Measurements from ENCODE around the gene MRPL2. TPM values are rescaled to one million over a fixed set of nuclear protein-coding genes. Genes with fewer than 3 reads are reported as not detected.

Gene MRPL2
- total RNA-seq, 4 donors from 2014 or later: 19.0 to 37.9 (median 27.3) TPM

GRCh38 chr6:43016176-43016942 lies 42.9 kb downstream of the MRPL2 start:
- DNase-seq (ENCODE audit: low spot score in 2 of 2): no peak
- TF ChIP-seq POLR2A (IDR thresholded peaks at IDR 0.05) (no peak), CTCF (IDR thresholded peaks at IDR 0.05) (no peak)
- WGBS, 2 donors: 68 to 75% methylated on average over 7 of the region's 7 CpGs
- intact Hi-C loops (cut with DNase I; ENCODE audit: low total_unique reads): no loop called here
- no peak overlapping the region for H3K4me3 ChIP-seq (ENCODE audit: low read depth, poor library complexity, severe bottlenecking)

- intact Hi-C loops (cut with DNase I; ENCODE audit: low total_unique reads): no loop called here
- WGBS, 2 donors: 0 to 1% methylated on average over 7 of the region's 7 CpGs
- TF ChIP-seq POLR2A (IDR thresholded peaks at IDR 0.05) (no peak), CTCF (IDR thresholded peaks at IDR 0.05) (no peak)
- H3K4me3 ChIP-seq (ENCODE audit: low read depth, poor library complexity, severe bottlenecking): peak overlapping the region; percentile 45
- DNase-seq (ENCODE audit: low spot score in 2 of 2): no peak
Measured at GRCh38 chr6:43014434-43014909, 44.8 kb downstream of the MRPL2 start.

GRCh38 chr6:43013843-43014433 lies 45.3 kb downstream of the MRPL2 start, which contains the start of the genes KLHDC3 and MEA1:
Gene KLHDC3, plus strand, starts transcription at chr6:43014249. Its CDS starts 2,944 bp downstream, at chr6:43017193.
Gene MEA1, minus strand, starts transcription at chr6:43013946. Its CDS starts 133 bp downstream, at chr6:43013813.
- no peak for TF ChIP-seq CTCF (IDR thresholded peaks at IDR 0.05)
- no peak for TF ChIP-seq POLR2A (IDR thresholded peaks at IDR 0.05)
- peak; percentile 99 to 100 for DNase-seq (ENCODE audit: low spot score in 2 of 2)
- intact Hi-C loops (cut with DNase I; ENCODE audit: low total_unique reads): no loop called here
- peak within 1 kb of the TSS; percentile 54 for H3K4me3 ChIP-seq (ENCODE audit: low read depth, poor library complexity, severe bottlenecking)
- 1 to 2% methylated on average over 33 to 50 of the region's 51 CpGs for WGBS, 2 donors

- 1 to 2% methylated on average over 25 of the region's 25 CpGs for WGBS, 2 donors
- intact Hi-C loops (cut with DNase I; ENCODE audit: low total_unique reads): no loop called here
- DNase-seq (ENCODE audit: low spot score in 2 of 2): no peak
Measured at GRCh38 chr6:43013097-43013842, 46.0 kb downstream of the MRPL2 start.

More at GRCh38 chr6:43013097-43013842, 46.0 kb downstream of the MRPL2 start:
- no peak for TF ChIP-seq POLR2A (IDR thresholded peaks at IDR 0.05)
- no peak for TF ChIP-seq CTCF (IDR thresholded peaks at IDR 0.05)
- H3K4me3 ChIP-seq (ENCODE audit: low read depth, poor library complexity, severe bottlenecking): peak overlapping the region; percentile 54
